Glomerular visceral epithelial cell (primary cell): ENCODE results near the gene KLHDC8A.
A peak's percentile ranks its signal among the peaks of the same experiment; 100 is the strongest.
"Not testable (repeated sequence)": the region's sequence is repeated elsewhere in the genome, so short reads cannot be mapped to it uniquely, and the experiment has no call there.

Experiments used
- DNase-seq: peaks from one replicate; pipeline ENCODE4 v3.0.0-alpha.2; 2016; ENCODE audit errors: extremely low spot score

The KLHDC8A gene, protein sequence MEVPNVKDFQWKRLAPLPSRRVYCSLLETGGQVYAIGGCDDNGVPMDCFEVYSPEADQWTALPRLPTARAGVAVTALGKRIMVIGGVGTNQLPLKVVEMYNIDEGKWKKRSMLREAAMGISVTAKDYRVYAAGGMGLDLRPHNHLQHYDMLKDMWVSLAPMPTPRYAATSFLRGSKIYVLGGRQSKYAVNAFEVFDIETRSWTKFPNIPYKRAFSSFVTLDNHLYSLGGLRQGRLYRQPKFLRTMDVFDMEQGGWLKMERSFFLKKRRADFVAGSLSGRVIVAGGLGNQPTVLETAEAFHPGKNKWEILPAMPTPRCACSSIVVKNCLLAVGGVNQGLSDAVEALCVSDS

DNA sequence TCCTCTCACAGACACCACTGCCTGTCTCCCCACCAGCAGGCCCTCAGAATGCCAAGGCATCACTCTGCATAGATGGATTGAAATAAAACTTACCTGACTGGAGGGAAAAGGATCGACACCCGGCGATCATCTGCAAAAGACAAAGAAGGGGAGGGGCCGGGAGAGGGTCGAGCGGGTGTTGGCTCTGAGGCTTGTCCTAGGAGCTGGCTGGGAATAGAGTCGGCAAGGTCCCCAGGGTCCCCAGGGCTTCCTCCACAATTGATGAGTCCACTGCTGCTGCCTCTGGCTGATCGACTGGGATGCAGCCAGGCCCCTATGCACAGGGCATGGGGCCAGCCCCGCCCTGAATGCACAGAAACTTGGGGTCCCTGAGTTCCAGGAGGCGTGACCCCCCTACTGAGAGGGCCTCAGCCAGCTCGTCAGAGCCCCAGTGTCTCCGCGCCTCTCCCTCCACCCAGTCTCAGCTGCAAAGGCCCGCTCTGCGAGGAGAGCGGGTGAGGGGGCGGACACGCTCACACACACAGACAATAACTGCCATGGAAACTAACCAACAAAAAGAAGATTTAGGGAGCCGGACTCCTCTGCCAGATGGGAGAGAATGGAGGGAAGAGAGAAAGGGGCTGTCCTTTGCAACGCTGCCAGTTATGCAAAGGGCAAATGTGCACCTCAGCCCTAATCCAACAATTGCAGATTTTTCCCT lies at the start of gene KLHDC8A:
Gene KLHDC8A (minus strand): TSS at position 483 of the 700 bp plus-strand sequence. CDS start 13,318 bp downstream, outside the sequence.
- no peak for DNase-seq

DNA sequence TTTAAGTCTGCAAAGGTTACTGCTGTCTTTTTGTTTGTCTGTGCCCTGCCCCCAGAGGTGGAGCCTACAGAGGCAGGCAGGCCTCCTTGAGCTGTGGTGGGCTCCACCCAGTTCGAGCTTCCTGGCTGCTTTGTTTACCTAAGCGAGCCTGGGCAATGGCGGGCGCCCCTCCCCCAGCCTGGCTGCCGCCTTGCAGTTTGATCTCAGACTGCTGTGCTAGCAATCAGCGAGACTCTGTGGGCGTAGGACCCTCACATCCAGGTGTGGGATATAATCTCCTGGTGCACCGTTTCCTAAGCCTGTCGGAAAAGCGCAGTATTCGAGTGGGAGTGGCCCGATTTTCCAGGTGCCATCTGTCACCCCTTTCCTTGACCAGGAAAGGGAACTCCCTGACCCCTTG lies 49.5 kb upstream of the KLHDC8A start:
- not testable (repeated sequence) for DNase-seq

DNA sequence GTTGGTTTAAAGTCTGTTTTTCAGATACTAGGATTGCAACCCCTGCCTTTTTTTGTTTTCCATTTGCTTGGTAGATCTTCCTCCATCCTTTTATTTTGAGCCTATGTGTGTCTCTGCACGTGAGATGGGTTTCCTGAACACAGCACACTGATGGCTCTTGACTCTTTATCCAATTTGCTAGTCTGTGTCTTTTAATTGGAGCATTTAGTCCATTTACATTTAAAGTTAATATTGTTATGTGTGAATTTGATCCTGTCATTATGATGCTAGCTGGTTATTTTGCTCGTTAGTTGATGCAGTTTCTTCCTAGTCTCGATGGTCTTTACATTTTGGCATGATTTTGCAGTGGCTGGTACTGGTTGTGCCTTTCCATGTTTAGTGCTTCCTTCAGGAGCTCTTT lies 47.8 kb upstream of the KLHDC8A start:
- not testable (repeated sequence) for DNase-seq

DNA sequence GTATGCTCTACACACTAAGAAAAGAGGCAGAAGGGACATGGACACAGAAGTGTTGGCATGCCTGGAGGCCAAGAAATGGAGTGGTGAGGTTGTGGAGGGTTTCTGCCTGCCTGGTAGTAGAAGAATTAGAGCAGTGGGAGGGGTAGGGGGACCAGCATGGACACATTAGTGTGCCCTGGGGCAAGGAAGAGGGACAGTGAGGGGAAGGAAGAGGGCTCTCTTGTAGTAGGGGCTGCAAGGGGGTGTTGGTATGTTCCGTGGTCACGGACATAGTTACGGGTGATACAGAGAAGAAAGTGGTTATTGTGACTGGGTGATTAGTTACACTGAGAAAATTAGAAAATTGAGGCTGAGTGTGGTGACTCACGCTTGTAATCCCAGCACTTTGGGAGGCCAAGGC lies 41.9 kb upstream of the KLHDC8A start:
- DNase-seq = no peak

DNA sequence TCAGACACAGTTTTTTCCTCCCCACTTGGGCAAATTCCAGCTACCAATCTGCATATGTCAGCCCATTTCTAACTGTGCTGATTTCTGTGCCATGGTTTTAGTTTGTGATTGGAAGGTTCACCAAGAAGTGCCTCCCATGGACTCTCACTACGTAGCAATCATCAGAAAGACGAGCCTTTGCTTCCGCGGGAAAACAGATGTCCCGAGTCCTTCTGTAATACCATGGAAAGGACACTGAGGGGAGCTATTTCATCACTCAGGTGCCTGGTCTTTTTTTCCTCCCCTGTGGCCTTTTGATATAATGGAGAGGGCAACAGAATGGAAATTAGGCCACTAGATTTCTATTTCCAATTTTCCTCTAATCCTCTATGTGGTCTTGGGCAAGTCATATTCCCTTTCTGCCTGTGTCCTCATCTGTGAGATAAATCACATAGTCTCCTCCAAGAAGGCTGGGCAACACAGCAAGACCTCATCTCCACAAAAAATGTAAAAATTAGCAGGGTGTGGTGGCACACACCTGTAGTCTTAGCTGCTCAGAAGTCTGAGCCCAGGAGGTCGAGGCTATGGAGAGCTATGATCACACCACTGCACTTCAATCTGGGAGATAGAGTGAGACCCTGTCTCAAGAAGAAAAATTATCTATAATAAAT lies 40.4 kb upstream of the KLHDC8A start:
- DNase-seq = peak; percentile 56

DNA sequence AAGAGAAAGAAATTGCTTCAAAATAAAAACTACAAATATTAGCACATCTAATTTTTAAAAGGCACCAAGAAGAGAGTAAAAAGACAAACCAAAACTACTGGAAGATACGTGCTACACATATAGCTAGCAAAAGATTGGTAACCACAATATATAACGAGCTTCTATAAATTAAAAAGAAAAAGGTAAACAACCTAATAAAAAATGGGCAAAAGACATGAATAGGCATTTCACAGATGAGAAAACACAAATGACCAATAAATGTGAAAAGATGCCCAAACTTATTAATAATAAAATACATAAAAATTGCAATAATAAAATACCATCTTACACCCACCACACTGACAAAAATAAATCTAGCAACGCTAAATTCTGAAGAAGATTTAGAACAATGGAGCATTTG lies 38.9 kb upstream of the KLHDC8A start:
- DNase-seq = no peak

DNA sequence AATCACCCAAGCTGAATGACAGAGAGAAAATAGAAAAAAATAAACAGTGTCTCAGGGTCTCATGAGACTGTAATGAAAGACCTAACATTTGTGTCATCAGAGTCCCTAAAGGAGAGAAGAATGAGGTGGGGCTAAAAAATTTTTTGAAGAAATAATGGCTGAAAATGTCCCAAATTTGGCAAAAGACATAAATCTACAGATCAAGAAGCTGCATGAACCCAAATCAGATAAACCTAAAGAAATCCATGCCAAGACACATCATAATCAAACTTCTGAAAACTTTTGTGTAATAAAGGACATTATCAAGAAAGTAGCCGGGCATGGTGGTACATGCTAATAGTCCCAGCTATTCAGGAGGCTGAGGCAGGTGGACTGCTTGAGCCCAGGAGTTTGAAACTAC lies 35.9 kb upstream of the KLHDC8A start:
- no peak for DNase-seq

DNA sequence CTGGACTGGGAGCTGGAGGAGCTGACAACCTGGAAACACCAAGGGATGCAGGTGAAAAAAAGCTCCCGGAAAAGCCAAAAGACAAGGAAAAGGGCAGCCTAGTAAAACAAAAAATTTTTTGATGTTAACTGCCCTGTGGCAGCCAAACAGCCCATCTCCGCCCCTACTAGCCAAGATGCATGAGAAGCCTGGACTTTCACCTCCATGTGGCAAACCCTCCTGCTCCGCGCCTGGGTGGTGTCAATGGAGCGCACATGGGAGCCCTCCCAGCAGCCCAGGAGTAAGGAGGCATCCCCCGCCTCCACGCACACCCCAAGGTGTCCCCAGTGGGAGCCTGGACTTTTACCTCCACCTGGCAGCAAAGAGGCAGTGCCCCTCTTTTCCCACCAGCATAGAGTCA lies 34.7 kb upstream of the KLHDC8A start:
- no peak for DNase-seq

DNA sequence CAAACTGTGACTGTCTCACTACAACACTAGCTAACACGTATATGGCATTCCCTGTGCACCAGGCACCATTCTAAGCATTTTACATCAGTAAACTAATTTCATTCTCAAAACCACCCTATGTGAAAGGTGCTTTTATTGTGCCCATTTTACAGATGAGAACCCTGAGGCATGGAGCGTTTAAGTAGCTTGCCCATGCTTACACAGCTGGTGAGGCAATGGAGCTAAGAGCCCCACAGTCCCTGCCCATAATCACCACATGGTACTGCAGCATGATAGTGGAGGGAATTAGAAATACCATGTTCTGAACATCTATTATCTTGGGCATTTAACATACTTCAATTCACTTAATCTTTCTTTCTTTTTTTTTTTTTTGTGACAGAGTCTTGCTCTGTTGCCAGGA lies 31.1 kb upstream of the KLHDC8A start:
- DNase-seq = no peak

DNA sequence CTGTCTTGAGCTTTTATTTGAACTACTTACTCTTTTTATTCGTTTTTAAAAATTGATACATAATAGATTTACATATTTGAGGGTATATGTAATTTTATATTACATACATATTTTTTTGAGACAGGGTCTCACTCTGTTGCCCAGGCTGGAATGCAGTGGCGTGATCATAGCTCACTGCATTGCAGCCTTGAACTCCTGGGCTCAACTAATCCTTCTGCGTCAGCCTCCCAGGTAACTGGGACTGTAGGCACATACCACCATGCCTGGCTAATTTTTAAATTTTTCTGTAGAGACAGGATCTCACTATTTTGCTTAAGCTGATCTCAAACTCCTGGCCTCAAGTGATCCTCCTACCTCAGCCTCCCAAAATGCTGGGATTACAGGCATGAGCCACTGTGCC lies 26.3 kb upstream of the KLHDC8A start:
- not testable (repeated sequence) for DNase-seq

DNA sequence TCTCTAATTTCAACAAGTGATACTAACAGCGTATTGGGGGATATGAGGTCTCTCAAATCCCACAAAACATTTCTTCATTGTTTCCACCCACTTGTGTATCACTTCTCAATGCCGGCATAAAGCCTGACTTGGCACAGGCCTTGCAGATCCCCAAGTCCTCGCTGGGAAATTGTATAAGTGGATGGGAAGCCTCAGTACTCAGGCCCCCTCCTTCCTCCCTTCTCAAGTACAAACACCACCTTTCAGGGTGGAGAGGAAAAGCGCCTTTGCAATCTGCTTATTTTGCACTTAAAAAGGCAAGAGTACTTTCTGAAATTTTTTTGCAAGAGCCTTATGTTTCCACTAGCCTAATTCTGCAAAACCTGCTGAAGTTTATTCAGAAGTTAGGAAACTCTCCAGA lies 25.8 kb upstream of the KLHDC8A start:
- no peak for DNase-seq

DNA sequence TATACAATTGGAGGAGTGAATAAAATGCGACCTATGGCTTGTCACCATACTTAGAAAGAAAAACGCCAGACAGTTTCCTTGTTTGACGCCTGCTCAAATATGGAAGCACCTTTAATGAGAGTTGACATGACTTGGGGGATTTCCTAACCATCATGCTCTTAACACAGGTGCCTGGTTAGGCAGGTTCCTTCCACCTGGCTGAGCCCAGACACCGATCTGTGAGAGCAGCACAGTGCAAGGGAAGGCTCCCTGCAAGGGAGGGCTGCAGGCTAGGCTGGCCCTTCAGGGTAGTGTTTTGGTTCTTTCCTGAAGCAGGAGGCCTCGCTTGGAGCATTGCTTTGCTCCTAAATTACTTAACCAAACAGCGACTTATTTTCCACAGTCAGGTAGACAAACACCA lies 24.6 kb upstream of the KLHDC8A start:
- no peak for DNase-seq

DNA sequence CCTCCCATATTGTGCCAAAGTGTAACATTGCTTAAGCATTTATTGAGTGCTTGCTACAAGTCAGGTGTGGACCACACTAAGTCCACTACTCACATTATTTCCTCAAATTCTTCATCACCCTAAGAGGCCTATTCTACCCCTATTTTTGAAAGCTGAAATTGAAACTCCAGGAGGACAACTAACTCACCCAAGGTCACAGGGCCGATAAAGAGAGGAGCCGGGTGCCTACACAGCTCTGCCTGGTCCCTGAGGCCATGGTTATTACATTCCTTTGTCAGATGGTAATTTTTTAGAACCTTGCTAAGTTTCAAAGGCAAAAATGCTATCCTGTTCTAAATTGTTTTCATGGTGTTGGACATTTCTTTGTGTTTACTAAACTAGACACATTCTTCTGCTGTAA lies 24.2 kb upstream of the KLHDC8A start:
- no peak for DNase-seq

DNA sequence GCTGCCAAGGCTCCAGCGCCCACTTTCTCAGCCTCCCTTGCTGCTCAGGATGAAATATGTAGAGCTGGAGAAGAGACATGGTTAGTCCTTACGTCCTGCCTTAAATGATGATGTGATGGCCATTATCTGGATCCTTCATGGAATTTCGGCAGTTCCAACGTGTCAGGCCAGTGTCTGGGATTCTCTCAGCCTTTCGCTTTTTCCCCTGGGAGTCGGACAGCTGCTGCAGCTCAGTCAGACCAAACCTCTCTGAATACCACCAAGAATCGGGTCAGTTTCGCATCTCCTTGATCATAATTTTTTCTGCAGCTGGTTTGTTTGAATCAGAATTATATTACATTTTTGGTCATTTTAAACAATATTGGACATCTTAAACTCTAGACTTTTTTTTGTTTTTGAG lies 22.3 kb upstream of the KLHDC8A start:
- no peak for DNase-seq

DNA sequence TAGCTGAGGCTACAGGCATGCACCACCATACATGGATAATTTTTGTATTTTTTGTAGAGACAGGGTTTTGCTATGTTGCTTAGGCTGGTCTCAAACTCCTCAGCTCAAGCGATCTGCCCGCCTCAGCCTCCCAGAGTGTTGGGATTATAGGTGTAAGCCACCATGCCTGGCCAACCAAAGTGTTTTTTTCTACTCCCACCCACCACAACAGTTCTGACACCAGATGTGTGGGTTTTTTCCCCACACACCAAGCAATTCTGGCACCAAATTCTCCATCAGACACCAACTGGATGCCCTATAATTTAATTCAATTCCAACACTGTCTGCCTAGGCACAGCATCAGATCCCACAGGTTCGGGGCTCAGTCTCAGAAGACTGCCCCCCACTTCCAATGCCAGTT lies 20.6 kb upstream of the KLHDC8A start:
- DNase-seq = no peak

DNA sequence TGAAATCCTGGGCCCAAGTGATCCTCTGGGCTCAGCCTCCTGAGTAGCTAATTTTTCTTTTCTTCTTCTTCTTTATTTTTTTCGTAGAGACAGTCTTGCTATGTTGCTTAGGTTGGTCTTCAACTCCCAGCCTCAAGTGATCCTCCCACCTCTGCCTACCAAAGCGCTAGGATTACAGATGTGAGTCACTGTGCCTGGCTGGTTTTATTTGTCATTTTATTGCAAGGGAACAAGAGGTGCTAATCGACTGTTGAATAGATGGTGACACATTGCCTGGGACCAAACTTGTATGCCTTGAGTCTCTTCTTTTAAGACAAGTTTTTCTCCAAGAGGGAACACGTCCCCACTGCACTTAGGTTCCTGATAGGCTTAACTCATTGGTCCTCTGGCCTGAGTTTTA lies 20.0 kb upstream of the KLHDC8A start:
- DNase-seq = no peak

DNA sequence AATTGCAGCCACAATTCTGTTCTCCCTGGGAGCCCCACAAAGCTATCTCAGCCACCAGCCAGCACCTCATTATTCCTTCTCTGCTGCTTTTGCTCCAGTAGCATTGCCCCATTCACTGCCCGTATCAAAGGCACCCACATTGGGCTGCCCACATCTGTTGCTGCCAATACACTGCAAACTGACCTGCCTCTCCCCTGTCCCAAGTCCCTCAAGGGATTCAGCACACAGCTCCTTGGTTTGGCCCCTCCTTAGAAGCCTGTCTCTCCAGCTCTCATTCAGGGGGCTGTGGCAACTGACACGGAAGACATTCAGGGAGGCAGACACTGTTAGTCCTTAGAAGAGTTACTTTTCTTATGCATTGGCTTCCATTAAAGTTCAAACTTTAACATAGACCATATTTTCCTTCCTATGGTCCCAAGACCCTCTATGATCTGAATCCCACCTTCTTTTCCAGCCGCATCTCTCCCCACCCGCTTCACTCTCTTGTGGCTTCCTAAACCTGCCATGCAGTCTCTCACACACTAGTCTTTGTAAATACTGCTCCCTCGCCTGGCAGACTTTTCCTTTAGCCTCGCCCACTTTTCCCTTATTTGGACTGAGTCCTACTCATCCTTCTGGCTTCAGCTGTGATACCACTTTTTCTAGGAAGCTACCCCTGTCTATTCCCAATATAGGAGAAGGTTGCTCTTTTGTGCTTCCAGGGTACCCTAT lies 19.3 kb upstream of the KLHDC8A start:
- peak; percentile 40 for DNase-seq

DNA sequence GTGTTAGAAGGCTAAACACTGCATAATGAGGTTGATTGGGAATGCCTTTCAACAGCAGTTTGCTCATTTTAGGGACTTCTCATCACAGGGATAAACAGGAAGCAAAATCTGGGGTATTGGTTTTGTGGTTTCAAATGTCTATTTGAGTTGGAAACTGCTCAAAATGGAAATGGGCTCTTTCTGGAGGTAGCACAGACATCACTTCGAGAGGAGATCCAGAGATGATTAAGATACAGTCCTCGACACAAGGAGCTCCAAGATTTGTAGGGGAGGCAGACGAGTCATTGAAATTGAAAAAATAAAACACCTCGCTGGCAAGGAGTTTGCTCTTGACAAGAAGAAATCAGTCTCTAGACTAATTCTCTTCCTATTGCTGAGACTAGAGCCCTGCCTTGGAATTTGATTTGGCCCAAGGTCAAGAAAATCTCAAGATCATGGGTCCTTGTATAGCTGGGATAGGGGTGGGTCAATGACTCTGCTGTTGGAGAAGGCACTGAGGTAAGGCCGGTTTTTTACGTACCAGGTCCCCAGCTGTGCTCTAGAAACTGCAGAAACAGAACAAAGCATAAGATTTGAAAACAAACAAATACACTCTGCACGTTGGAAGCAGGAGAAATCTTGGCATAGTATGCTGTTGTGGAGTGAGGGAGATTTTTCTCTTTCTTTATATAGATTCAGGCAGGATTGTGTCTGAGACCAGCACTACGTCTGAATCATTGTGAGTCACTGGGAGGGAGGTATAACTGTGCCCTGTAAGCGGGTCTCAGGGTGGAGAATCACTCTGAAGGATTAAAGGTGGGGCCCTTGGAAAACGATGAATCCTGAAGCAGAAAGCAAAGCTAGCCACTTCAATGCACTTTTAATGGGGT lies 17.7 kb upstream of the KLHDC8A start:
- DNase-seq = peak; percentile 57

DNA sequence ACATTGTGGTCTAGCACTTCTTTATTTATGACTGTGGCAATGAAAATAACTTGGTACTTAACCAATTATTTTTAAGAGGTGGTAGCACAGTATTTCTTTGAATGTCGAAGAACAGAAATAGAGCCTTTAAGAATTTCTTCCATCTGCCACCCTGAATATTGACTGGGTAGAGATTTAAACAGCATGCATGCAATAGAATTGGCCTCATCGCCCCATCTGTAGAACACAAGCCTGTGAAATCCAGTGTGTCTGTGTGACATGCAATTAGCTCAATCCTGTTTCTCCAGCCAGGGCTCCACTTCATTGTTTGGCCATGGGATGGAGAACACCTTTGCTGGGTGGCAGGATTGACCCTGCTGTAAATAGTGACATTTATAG lies 17.1 kb upstream of the KLHDC8A start:
- DNase-seq = no peak

DNA sequence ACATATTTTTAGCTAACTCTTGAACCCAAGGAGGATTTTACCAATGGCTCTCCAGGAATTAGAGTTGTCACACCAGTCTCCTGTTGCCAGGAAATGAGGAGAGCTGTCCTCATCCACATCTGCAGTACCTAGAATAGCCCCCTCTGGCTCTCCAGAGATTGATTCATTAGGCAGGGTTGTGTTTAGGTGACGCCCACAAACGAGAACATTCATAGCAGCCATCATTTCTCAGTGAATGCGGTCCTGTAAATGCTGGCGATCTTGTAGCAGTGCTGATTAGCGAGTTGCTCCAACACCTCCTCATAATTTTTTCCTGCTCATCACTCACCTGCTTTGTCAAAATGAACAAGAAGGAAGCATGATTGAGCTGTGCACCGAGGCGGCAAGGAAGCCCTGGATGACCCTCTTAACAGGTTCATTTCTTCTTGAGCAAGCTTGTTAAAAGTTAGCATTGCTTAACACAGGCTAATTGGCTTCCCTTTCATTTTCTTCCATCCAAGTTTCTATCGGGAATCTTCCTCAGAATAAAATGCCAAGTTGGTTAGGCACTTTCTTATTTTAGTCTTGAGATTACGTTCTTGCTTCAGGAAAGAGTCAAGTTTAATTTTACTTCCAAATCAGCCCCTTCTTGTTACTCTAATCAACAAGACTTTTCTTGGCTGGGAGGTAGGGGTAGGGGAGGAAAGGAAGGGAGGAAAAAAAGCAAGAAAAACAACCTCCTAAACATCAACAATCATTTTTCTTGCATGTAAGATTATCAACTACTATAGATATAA lies 16.5 kb upstream of the KLHDC8A start:
- DNase-seq = no peak
